Uterus (tissue), 4 donors: Measurements from ENCODE around the gene KRTCAP3. TPM values are rescaled to one million over a fixed set of nuclear protein-coding genes. Genes with fewer than 3 reads are reported as not detected.
"Not testable (repeated sequence)": the region's sequence is repeated elsewhere in the genome, so short reads cannot be mapped to it uniquely, and the experiment has no call there.

Experiments used
- DNase-seq, 2 donors: peaks; one replicate each; pipeline ENCODE4 v3.0.0-alpha.2; 2019 to 2020
- H3K27ac ChIP-seq, 2 donors: fragments of 200-600 bp; sonication (generic); 1 replicate in 1 of 2; 2 replicates in 1 of 2; pipeline ENCODE4 v1.5.1; 2016 to 2018
- H3K27me3 ChIP-seq, 2 donors: fragments of 200-600 bp; sonication (generic); one replicate each; pipeline ENCODE4 v1.5.1; 2018 to 2019; ENCODE audit warnings: control low read depth in 1 of 2
- H3K36me3 ChIP-seq, 2 donors: fragments of 200-600 bp; sonication (generic); one replicate each; pipeline ENCODE4 v1.5.1; 2019; ENCODE audit warnings: control low read depth in 1 of 2
- H3K4me1 ChIP-seq, 2 donors: fragments of 200-600 bp; sonication (generic); one replicate each; pipeline ENCODE4 v1.5.1; 2018 to 2019; ENCODE audit warnings: control low read depth in 1 of 2
- H3K4me3 ChIP-seq, 2 donors: fragments of 200-600 bp; sonication (generic); 1 replicate in 1 of 2; 2 replicates in 1 of 2; pipeline ENCODE4 v1.5.1; 2018 to 2019; ENCODE audit warnings: mild to moderate bottlenecking in 1 of 2
- H3K9me3 ChIP-seq, 2 donors: fragments of 200-600 bp; sonication (generic); one replicate each; pipeline ENCODE4 v1.5.1; 2019; ENCODE audit warnings: control low read depth in 1 of 2
- CTCF ChIP-seq, 4 experiments: fragments of 200-600 bp in 2 of 4; fragments of 450-650 bp in 2 of 4; sonication (generic) in 2 of 4; IDR thresholded peaks; one replicate each; pipeline ENCODE4 v1.5.1; 2016 to 2019; ENCODE audit warnings: antibody characterized with exemption in 4 of 4, mild to moderate bottlenecking in 2 of 4, moderate library complexity in 1 of 4
- POLR2A ChIP-seq, 2 donors: fragments of 450-650 bp; IDR thresholded peaks; one replicate each; pipeline ENCODE4 v1.6.1; 2016; ENCODE audit warnings: antibody characterized with exemption in 2 of 2, mild to moderate bottlenecking in 1 of 2, moderate library complexity in 1 of 2
- intact Hi-C: fragments of 100-400 bp; cut with DNase I; formaldehyde crosslinking; loops from one replicate; pipeline ENCODE4 v1.15.1; 2023; ENCODE audit warnings: low total_unique reads
- total RNA-seq, 4 donors: library from RNA; depleted of rRNA in 3 of 4; stranded (reverse); fragments of >200 nt in 3 of 4; gene quantifications; one replicate each; pipeline versions ENCODE4 v1.1.0 to v1.2.4, GENCODE V29; 2014 to 2023
- donor health status: DM: yes; HTN: yes; CAD: no.

KRTCAP3 gene
- total RNA-seq, 4 donors from 2014 or later = 1.9 to 8.8 (median 2.6) TPM; not detected in 1

GRCh38 chr2:27416151-27416550 is 26.0 kb upstream of the KRTCAP3 start:
- no peaks in the 10 kb centered on the region for H3K36me3 ChIP-seq

GRCh38 chr2:27420996-27421395 is 21.2 kb upstream of the KRTCAP3 start:
- Histone ChIP-seq H3K27me3 (no peaks in the 10 kb centered on the region), H3K4me1 (no peaks in the 10 kb centered on the region), H3K9me3 (no peaks in the 10 kb centered on the region), H3K4me3 (no peak overlapping the region), H3K27ac (no peak overlapping the region), H3K36me3 (no peaks in the 10 kb centered on the region)
- TF ChIP-seq CTCF (IDR thresholded peaks at IDR 0.05) = no peak
- no peak for TF ChIP-seq POLR2A (IDR thresholded peaks at IDR 0.05)
- no peak for DNase-seq
- intact Hi-C loops = no loop called here

More at GRCh38 chr2:27416151-27416550, 26.0 kb upstream of the KRTCAP3 start:
- Histone ChIP-seq H3K9me3 (no peaks in the 10 kb centered on the region), H3K4me1 (no peaks in the 10 kb centered on the region), H3K4me3 (no peak overlapping the region), H3K27me3 (no peaks in the 10 kb centered on the region), H3K27ac (no peak overlapping the region)
- no peak for DNase-seq
- TF ChIP-seq CTCF (IDR thresholded peaks at IDR 0.05) = no peak
- TF ChIP-seq POLR2A (IDR thresholded peaks at IDR 0.05) = no peak
- intact Hi-C loops = no loop called here

GRCh38 chr2:27421660-27422250 is 20.4 kb upstream of the KRTCAP3 start:
- H3K36me3 ChIP-seq = no peaks in the 10 kb centered on the region
- no peak overlapping the region for H3K4me3 ChIP-seq
- no peak overlapping the region for H3K27ac ChIP-seq
- intact Hi-C loops = no loop called here
- DNase-seq = no peak
- no peaks in the 10 kb centered on the region for H3K9me3 ChIP-seq
- TF ChIP-seq CTCF (IDR thresholded peaks at IDR 0.05) (no peak), POLR2A (IDR thresholded peaks at IDR 0.05) (no peak)
- no peaks in the 10 kb centered on the region for H3K27me3 ChIP-seq
- H3K4me1 ChIP-seq = no peaks in the 10 kb centered on the region

- Histone ChIP-seq H3K27me3 (no peaks in the 10 kb centered on the region), H3K27ac (no peak overlapping the region), H3K36me3 (no peaks in the 10 kb centered on the region), H3K4me3 (no peak overlapping the region), H3K4me1 (no peaks in the 10 kb centered on the region), H3K9me3 (no peaks in the 10 kb centered on the region)
- intact Hi-C loops = no loop called here
- no peak for TF ChIP-seq POLR2A (IDR thresholded peaks at IDR 0.05)
- DNase-seq = no peak
Measured at GRCh38 chr2:27422958-27423357, 19.2 kb upstream of the KRTCAP3 start.

GRCh38 chr2:27425039-27425438 is 17.1 kb upstream of the KRTCAP3 start:
- H3K36me3 ChIP-seq, H3K9me3 ChIP-seq, intact Hi-C loops, H3K4me3 ChIP-seq, H3K4me1 ChIP-seq, H3K27me3 ChIP-seq, DNase-seq, H3K27ac ChIP-seq: not testable (repeated sequence)

GRCh38 chr2:27427863-27428212 is 14.3 kb upstream of the KRTCAP3 start:
- Histone ChIP-seq H3K36me3 (no peaks in the 10 kb centered on the region), H3K9me3 (no peaks in the 10 kb centered on the region), H3K27ac (peak overlapping the region; percentile 95 to 99), H3K4me1 (peaks cover 0 to 8% of the 10 kb centered on the region in 2 donors), H3K27me3 (no peaks in the 10 kb centered on the region), H3K4me3 (peak overlapping the region; percentile 95 to 98)
- TF ChIP-seq CTCF (IDR thresholded peaks at IDR 0.05) = no peak
- TF ChIP-seq POLR2A (IDR thresholded peaks at IDR 0.05) = no peak
- no peak for DNase-seq
- intact Hi-C loops = no loop called here
